HepG2 (cell line): ENCODE data around the gene AKAP8. TPM values are rescaled to one million over a fixed set of nuclear protein-coding genes. Genes with fewer than 3 reads are reported as not detected.

Experiments used
- CHCHD3 ChIP-seq: sonication (generic); formaldehyde crosslinking; IDR thresholded peaks from 2 replicates; pipeline ENCODE4 v1.8.0; 2022; ENCODE audit warnings: mild to moderate bottlenecking, missing genetic modification reagents, moderate library complexity
- DRAP1 ChIP-seq: IDR thresholded peaks from 2 replicates; pipeline ENCODE4 v1.6.1; 2016; ENCODE audit warnings: missing genetic modification reagents, missing compliant biosample characterization
- ELF4 ChIP-seq: sonication (generic); formaldehyde crosslinking; IDR thresholded peaks from 2 replicates; pipeline ENCODE4 v1.5.0; 2020; ENCODE audit warnings: missing genetic modification reagents, mild to moderate bottlenecking, moderate library complexity, borderline replicate concordance
- FOXA3 ChIP-seq: IDR thresholded peaks from 2 replicates; pipeline ENCODE4 v1.6.1; 2016; ENCODE audit warnings: missing genetic modification reagents, missing compliant biosample characterization
- GABPA ChIP-seq, 2 experiments: IDR thresholded peaks; 2 replicates each; pipeline ENCODE4 v1.6.1; 2011 to 2016; ENCODE audit warnings: low read depth in 2 of 2, low read length in 1 of 2, missing biosample characterization in 1 of 2, missing genetic modification characterization in 1 of 2
- GLI4 ChIP-seq: sonication (generic); formaldehyde crosslinking; IDR thresholded peaks from 2 replicates; pipeline ENCODE4 v1.5.1; 2020; ENCODE audit warnings: missing genetic modification reagents, mild to moderate bottlenecking, moderate library complexity, borderline replicate concordance
- HOMEZ ChIP-seq: IDR thresholded peaks from 2 replicates; pipeline ENCODE4 v1.6.1; 2016; ENCODE audit warnings: low read depth
- NCOA1 ChIP-seq: sonication (generic); formaldehyde crosslinking; IDR thresholded peaks from 2 replicates; pipeline ENCODE4 v1.9.0; 2021; ENCODE audit warnings: missing genetic modification reagents
- SYNCRIP ChIP-seq: fragments of 200-400 bp; formaldehyde crosslinking; IDR thresholded peaks from 2 replicates; pipeline ENCODE4 v1.6.1; 2018; ENCODE audit warnings: mild to moderate bottlenecking, low read depth, low read length; ENCODE audit not compliant: insufficient read depth
- TAF15 ChIP-seq: fragments of 200-400 bp; formaldehyde crosslinking; IDR thresholded peaks from one replicate; pipeline ENCODE4 v1.6.1; 2018; ENCODE audit warnings: mild to moderate bottlenecking, low read depth, low read length; ENCODE audit not compliant: poor library complexity, severe bottlenecking
- TARDBP ChIP-seq: sonication (generic); formaldehyde crosslinking; IDR thresholded peaks from 2 replicates; pipeline ENCODE4 v1.8.0; 2022; ENCODE audit warnings: mild to moderate bottlenecking, missing genetic modification reagents
- TMF1 ChIP-seq: sonication (generic); formaldehyde crosslinking; IDR thresholded peaks from 2 replicates; pipeline ENCODE4 v1.8.1; 2022; ENCODE audit warnings: low read depth, missing genetic modification reagents
- ZFP36L2 ChIP-seq: sonication (generic); formaldehyde crosslinking; IDR thresholded peaks from 2 replicates; pipeline ENCODE4 v1.4.0; 2020; ENCODE audit warnings: missing genetic modification reagents
- ZHX2 ChIP-seq, 2 experiments: sonication (generic) in 1 of 2; formaldehyde crosslinking in 1 of 2; IDR thresholded peaks; 2 replicates each; pipeline versions ENCODE4 v1.6.1 to v1.9.0; 2014 to 2022; ENCODE audit warnings: antibody characterized with exemption in 1 of 2, borderline replicate concordance in 1 of 2, inconsistent platforms in 1 of 2, low read depth in 1 of 2, missing genetic modification reagents in 1 of 2
- ZNF10 ChIP-seq: sonication (generic); formaldehyde crosslinking; IDR thresholded peaks from 2 replicates; pipeline ENCODE4 v1.4.0; 2020; ENCODE audit warnings: mild to moderate bottlenecking, low read depth, missing genetic modification reagents, borderline replicate concordance
- ZNF143 ChIP-seq: sonication (generic); formaldehyde crosslinking; IDR thresholded peaks from 2 replicates; pipeline ENCODE4 v1.4.0; 2020; ENCODE audit warnings: missing genetic modification reagents
- ZNF232 ChIP-seq: sonication (generic); formaldehyde crosslinking; IDR thresholded peaks from 2 replicates; pipeline ENCODE4 v1.4.0; 2020; ENCODE audit warnings: missing genetic modification reagents, borderline replicate concordance
- ZNF431 ChIP-seq: sonication (generic); formaldehyde crosslinking; IDR thresholded peaks from 2 replicates; pipeline ENCODE4 v1.9.0; 2022; ENCODE audit warnings: missing genetic modification reagents, low read depth, mild to moderate bottlenecking, borderline replicate concordance
- polyA plus RNA-seq, 8 experiments: library from polyadenylated mRNA; depleted of rRNA in 3 of 8; stranded (reverse) in 7 of 8; unstranded in 1 of 8; fragments of >200 nt; fragmentation: Illumina TruSeq in 4 of 8; extraction: Trizol in 4 of 8; gene quantifications; 2 replicates each; pipeline versions ENCODE4 v1.2.1 to v1.2.3, GENCODE V29; 2011 to 2016; ENCODE audit warnings: low read depth in 4 of 8, missing spikeins in 1 of 8, mixed read lengths in 1 of 8; ENCODE audit not compliant: insufficient read depth in 1 of 8
- total RNA-seq, 5 experiments: library from RNA; depleted of rRNA; stranded (reverse); fragments of >200 nt; fragmentation: Illumina TruSeq; extraction: Trizol; gene quantifications; 2 replicates each; pipeline ENCODE4 v1.2.3, GENCODE V29; 2016; ENCODE audit warnings: low read depth in 1 of 5

The AKAP8 gene
- total and polyA plus RNA-seq, 2 of the 13 experiments (the other 11 are each of a cell fraction or from before 2014, with no cell fraction given) = 15.9 to 22.1 TPM

- TF ChIP-seq ZNF431 (CRISPR knock-in tag) = no peak
- no peak for TF ChIP-seq CHCHD3 (CRISPR knock-in tag)
- TF ChIP-seq TARDBP = 0 out of 2 replicates have a peak, but pooled peaks have one; percentile 25
- no peak for TF ChIP-seq GLI4 (CRISPR knock-in tag)
- no peak for TF ChIP-seq NCOA1 (CRISPR knock-in tag)
- TF ChIP-seq ZNF143 (CRISPR knock-in tag) = no peak
- TF ChIP-seq DRAP1 = 0 out of 2 replicates have a peak, but pooled peaks have one; percentile 8
- no peak for TF ChIP-seq FOXA3
- no peak for TF ChIP-seq ELF4
- TF ChIP-seq ZNF232 (CRISPR knock-in tag) = no peak
- no peak for TF ChIP-seq ZFP36L2 (CRISPR knock-in tag)
- 0 out of 2 replicates have a peak, but pooled peaks have one; percentile 60 for TF ChIP-seq TMF1
- no peak for TF ChIP-seq ZHX2 (IDR thresholded peaks at IDR 0.05; ENCODE audit: low read depth)
- no peak for TF ChIP-seq ZHX2 (CRISPR knock-in tag; IDR thresholded peaks at IDR 0.05; ENCODE audit: borderline replicate concordance)
- TF ChIP-seq SYNCRIP = no peak
- no peak for TF ChIP-seq ZNF10 (CRISPR knock-in tag)
- TF ChIP-seq TAF15 = no peak
- TF ChIP-seq GABPA (IDR thresholded peaks at IDR 0.05; ENCODE audit: low read depth, low read length) = no peak
- no peak for TF ChIP-seq GABPA (CRISPR knock-in tag; IDR thresholded peaks at IDR 0.05; ENCODE audit: low read depth)
- no peak for TF ChIP-seq HOMEZ (CRISPR knock-in tag)
Observed at GRCh38 chr19:15378534-15379082, 979 bp downstream of the AKAP8 start (continued).
